HG03565 (cell line): Measurements from ENCODE around the gene SLC38A10.

ENCODE experiments used
- ATAC-seq: cut with Tn5 transposase; IDR thresholded peaks from one replicate; pipeline ENCODE4 v1.9.1; 2021; ENCODE audit warnings: mild to moderate bottlenecking, moderate library complexity; ENCODE audit not compliant: unreplicated experiment

SLC38A10 gene

GRCh38 chr17:81258292-81258691, 36.8 kb downstream of the SLC38A10 start:
- no peak for ATAC-seq

GRCh38 chr17:81257533-81257932, 37.6 kb downstream of the SLC38A10 start:
- ATAC-seq = no peak

- ATAC-seq = no peak
Measured at GRCh38 chr17:81256616-81257015, 38.5 kb downstream of the SLC38A10 start.

GRCh38 chr17:81254955-81255717, 40.0 kb downstream of the SLC38A10 start:
- ATAC-seq = no peak

- ATAC-seq = no peak
Measured at GRCh38 chr17:81253358-81254131, 41.6 kb downstream of the SLC38A10 start.

GRCh38 chr17:81252987-81253329, 42.1 kb downstream of the SLC38A10 start:
- no peak for ATAC-seq

- ATAC-seq = no peak
Measured at GRCh38 chr17:81252326-81252986, 42.7 kb downstream of the SLC38A10 start.

- ATAC-seq = no peak
Measured at GRCh38 chr17:81251709-81252301, 43.3 kb downstream of the SLC38A10 start.

GRCh38 chr17:81251094-81251708, 43.9 kb downstream of the SLC38A10 start:
- ATAC-seq = no peak

- ATAC-seq = no peak
Measured at GRCh38 chr17:81250286-81251093, 44.6 kb downstream of the SLC38A10 start.

GRCh38 chr17:81249223-81250040, 45.7 kb downstream of the SLC38A10 start:
- no peak for ATAC-seq

- no peak for ATAC-seq
Measured at GRCh38 chr17:81248649-81249048, 46.5 kb downstream of the SLC38A10 start.

GRCh38 chr17:81247339-81247990, 47.6 kb downstream of the SLC38A10 start:
- ATAC-seq = no peak

- no peak for ATAC-seq
Measured at GRCh38 chr17:81246679-81247338, 48.3 kb downstream of the SLC38A10 start.

GRCh38 chr17:81246343-81246670, 48.8 kb downstream of the SLC38A10 start:
- ATAC-seq = no peak

- no peak for ATAC-seq
Measured at GRCh38 chr17:81245665-81246342, 49.3 kb downstream of the SLC38A10 start.

GRCh38 chr17:81245024-81245664, 50.0 kb downstream of the SLC38A10 start:
- peak; percentile 37 for ATAC-seq
